ENCODE data around the gene THSD7B.
"Not testable (repeated sequence)": the region's sequence is repeated elsewhere in the genome, so short reads cannot be mapped to it uniquely, and the experiment has no call there.

The THSD7B gene

GRCh38 chr2:136962105-136962725, 196.9 kb downstream of the THSD7B start:
- no peak for DNase-seq

GRCh38 chr2:136966485-136966884, 201.1 kb downstream of the THSD7B start:
- no peak for DNase-seq

- DNase-seq, result no peak
Measured at GRCh38 chr2:136980303-136980702, 215.0 kb downstream of the THSD7B start.

GRCh38 chr2:136981689-136982088, 216.3 kb downstream of the THSD7B start:
- DNase-seq, result not testable (repeated sequence)

GRCh38 chr2:136985044-136985443, 219.7 kb downstream of the THSD7B start:
- no peak for DNase-seq

GRCh38 chr2:136986605-136987221, 221.4 kb downstream of the THSD7B start:
- DNase-seq, result no peak

GRCh38 chr2:136990316-136990715, 225.0 kb downstream of the THSD7B start:
- no peak for DNase-seq

- no peak for DNase-seq
Measured at GRCh38 chr2:136994793-136995192, 229.4 kb downstream of the THSD7B start.

GRCh38 chr2:136997557-136997956, 232.2 kb downstream of the THSD7B start:
- no peak for DNase-seq

GRCh38 chr2:137000811-137001210, 235.5 kb downstream of the THSD7B start:
- DNase-seq, result no peak

- no peak for DNase-seq
Measured at GRCh38 chr2:137002896-137003295, 237.6 kb downstream of the THSD7B start.

- no peak for DNase-seq
Measured at GRCh38 chr2:137005210-137005609, 239.9 kb downstream of the THSD7B start.

- no peak for DNase-seq
Measured at GRCh38 chr2:137007938-137008337, 242.6 kb downstream of the THSD7B start.

- DNase-seq, result no peak
Measured at GRCh38 chr2:137009953-137010352, 244.6 kb downstream of the THSD7B start.

GRCh38 chr2:137020452-137021196, 255.3 kb downstream of the THSD7B start:
- no peak for DNase-seq

GRCh38 chr2:137021763-137022162, 256.4 kb downstream of the THSD7B start:
- DNase-seq, result no peak

- no peak for DNase-seq
Measured at GRCh38 chr2:137023205-137023604, 257.9 kb downstream of the THSD7B start.

GRCh38 chr2:137031731-137032130, 266.4 kb downstream of the THSD7B start:
- DNase-seq, result no peak

- DNase-seq, result no peak
Measured at GRCh38 chr2:137036619-137037018, 271.3 kb downstream of the THSD7B start.

- no peak for DNase-seq
Measured at GRCh38 chr2:137039482-137040152, 274.3 kb downstream of the THSD7B start.

- DNase-seq, result no peak
Measured at GRCh38 chr2:137047369-137047768, 282.0 kb downstream of the THSD7B start.

- DNase-seq, result no peak
Measured at GRCh38 chr2:137048455-137048854, 283.1 kb downstream of the THSD7B start.

- no peak for DNase-seq
Measured at GRCh38 chr2:137049518-137049917, 284.2 kb downstream of the THSD7B start.

- no peak for DNase-seq
Measured at GRCh38 chr2:137050949-137051348, 285.6 kb downstream of the THSD7B start.
